B cell (primary cell): ENCODE measurements around the gene TPBGL.
"Not testable (repeated sequence)": the region's sequence is repeated elsewhere in the genome, so short reads cannot be mapped to it uniquely, and the experiment has no call there.

Experiments
- CTCF ChIP-seq: fragments of 200-600 bp; IDR thresholded peaks from one replicate; pipeline ENCODE4 v1.8.0; 2022; ENCODE audit warnings: antibody characterized with exemption, mild to moderate bottlenecking
- EZH2 ChIP-seq: IDR thresholded peaks from 2 replicates; pipeline ENCODE4 v1.6.1; 2012; ENCODE audit warnings: borderline replicate concordance, low read depth, mild to moderate bottlenecking, moderate library complexity, low read length; ENCODE audit not compliant: insufficient read depth, poor library complexity, severe bottlenecking

GRCh38 chr11:75274716-75275115, 34.1 kb downstream of the TPBGL start:
- not testable (repeated sequence) for TF ChIP-seq CTCF, EZH2
